H1 (cell line): ENCODE results near the gene DRC1. TPM values are rescaled to one million over a fixed set of nuclear protein-coding genes. Genes with fewer than 3 reads are reported as not detected.

Experiments
- CHD7 ChIP-seq: fragments of 300-600 bp; sonication (generic); IDR thresholded peaks from 2 replicates; pipeline ENCODE4 v1.7.1; 2012; ENCODE audit warnings: low read length, moderate library complexity, mild to moderate bottlenecking, inconsistent platforms; ENCODE audit not compliant: insufficient replicate concordance
- MAX ChIP-seq: IDR thresholded peaks from 2 replicates; pipeline ENCODE4 v1.6.1; 2012; ENCODE audit warnings: inconsistent platforms
- polyA plus RNA-seq, 7 experiments: library from polyadenylated mRNA; depleted of rRNA in 3 of 7; stranded (reverse) in 5 of 7; unstranded in 2 of 7; fragments of >200 nt in 5 of 7; fragments of 200-250 nt in 2 of 7; gene quantifications; 1 replicate in 5 of 7; 2 replicates in 1 of 7; 4 replicates in 1 of 7; pipeline versions ENCODE4 v1.2.1 to v1.2.3, GENCODE V29; 2011 to 2013; ENCODE audit warnings: missing spikeins in 2 of 7, mixed read lengths in 2 of 7
- total RNA-seq: library from RNA; stranded (reverse); fragmentation: NEBNext Ultra II Directional; extraction: Animal tissue kit (Norgen Biotek cat#: 25700); gene quantifications from 2 replicates; pipeline ENCODE4 v1.2.1, GENCODE V29; 2021

DRC1 gene
- total and polyA plus RNA-seq, 2 of the 8 experiments (the other 6 are each of a cell fraction or from before 2014, with no cell fraction given), result 0.08 TPM; not detected in 1

GRCh38 chr2:26382564-26382963 is 19.2 kb upstream of the DRC1 start (continued):
- TF ChIP-seq CHD7 (no peak), MAX (no peak)
